WTC11 (cell line): ENCODE data around the gene ERVMER34-1. TPM values are rescaled to one million over a fixed set of nuclear protein-coding genes. Genes with fewer than 3 reads are reported as not detected.

Experiments
- ATAC-seq: fragments of 200-7000 bp; cut with Tn5 transposase; 2 replicates; pipeline ENCODE4 v1.10.0; 2021; ENCODE audit warnings: mild to moderate bottlenecking, moderate library complexity
- CTCF ChIA-PET: fragments of 300-600 bp; sonication (Branson Sonifier 250); formaldehyde crosslinking; loops from one replicate; lab custom pipeline; 2021; ENCODE audit warnings: antibody characterized with exemption; lab: Charles Lee
- POLR2A ChIA-PET: fragments of 350-600 bp; sonication (Branson Sonifier 250); formaldehyde crosslinking; loops from one replicate; lab custom pipeline; 2021; ENCODE audit warnings: antibody characterized with exemption; lab: Charles Lee
- DNase-seq: peaks from one replicate; pipeline ENCODE4 v3.0.0; 2021; ENCODE audit warnings: low spot score
- H3K27ac Mint-ChIP-seq: 2 replicates; pipeline ENCODE4 v1.8.0; 2021; ENCODE audit warnings: mixed read lengths
- H3K27me3 Mint-ChIP-seq: 2 replicates; pipeline ENCODE4 v1.8.0; 2021; ENCODE audit warnings: low read depth, mild to moderate bottlenecking, moderate library complexity, mixed read lengths
- H3K36me3 Mint-ChIP-seq: 2 replicates; pipeline ENCODE4 v1.8.0; 2021; ENCODE audit warnings: mixed read lengths
- H3K4me1 Mint-ChIP-seq: 2 replicates; pipeline ENCODE4 v1.8.0; 2022; ENCODE audit warnings: mixed read lengths
- H3K4me3 Mint-ChIP-seq: 2 replicates; pipeline ENCODE4 v1.8.0; 2021; ENCODE audit warnings: mild to moderate bottlenecking, moderate library complexity, mixed read lengths
- H3K9me3 Mint-ChIP-seq: 2 replicates; pipeline ENCODE4 v1.8.0; 2021; ENCODE audit warnings: mixed read lengths
- ATF1 ChIP-seq: sonication (generic); formaldehyde crosslinking; IDR thresholded peaks from 2 replicates; pipeline ENCODE4 v1.8.1; 2023; ENCODE audit warnings: mild to moderate bottlenecking, moderate library complexity, missing genetic modification reagents
- ATF3 ChIP-seq: sonication (generic); formaldehyde crosslinking; conservative IDR thresholded peaks from 2 replicates; pipeline ENCODE4 v1.8.1; 2022; ENCODE audit warnings: mild to moderate bottlenecking, missing genetic modification reagents
- ELF4 ChIP-seq: sonication (generic); formaldehyde crosslinking; IDR thresholded peaks from 2 replicates; pipeline ENCODE4 v1.8.1; 2022; ENCODE audit warnings: low read depth, mild to moderate bottlenecking, moderate library complexity, missing genetic modification reagents
- GRHL2 ChIP-seq: fragments of 250-450 bp; sonication (Bioruptor Pico); IDR thresholded peaks from 2 replicates; pipeline ENCODE4 v1.8.0; 2022; ENCODE audit warnings: mild to moderate bottlenecking, moderate library complexity; ENCODE audit not compliant: insufficient replicate concordance, severe bottlenecking
- KAT7 ChIP-seq: sonication (generic); formaldehyde crosslinking; IDR thresholded peaks from 2 replicates; pipeline ENCODE4 v1.8.1; 2023; ENCODE audit warnings: missing genetic modification reagents, mild to moderate bottlenecking, borderline replicate concordance
- NFATC4 ChIP-seq: fragments of 250-450 bp; sonication (Bioruptor Pico); IDR thresholded peaks from 2 replicates; pipeline ENCODE4 v1.9.0; 2021; ENCODE audit warnings: mild to moderate bottlenecking
- PREB ChIP-seq: sonication (generic); formaldehyde crosslinking; IDR thresholded peaks from 2 replicates; pipeline ENCODE4 v1.8.1; 2022; ENCODE audit warnings: mild to moderate bottlenecking, missing genetic modification reagents, moderate library complexity, borderline replicate concordance
- ZNF532 ChIP-seq: fragments of 250-450 bp; sonication (Bioruptor Pico); IDR thresholded peaks from 2 replicates; pipeline ENCODE4 v1.9.0; 2021; ENCODE audit warnings: mild to moderate bottlenecking, borderline replicate concordance
- total RNA-seq: library from RNA; stranded (reverse); gene quantifications from 3 replicates; pipeline ENCODE4 v1.2.3, GENCODE V29; 2021
- TF ChIP-seq, protein P1 (sequence below): sonication (generic); formaldehyde crosslinking; IDR thresholded peaks from 2 replicates; pipeline ENCODE4 v1.8.1; 2022; ENCODE audit warnings: low read depth, missing genetic modification reagents, borderline replicate concordance
- TF ChIP-seq, protein P2 (sequence below): sonication (generic); formaldehyde crosslinking; IDR thresholded peaks from 2 replicates; pipeline ENCODE4 v1.8.1; 2022; ENCODE audit warnings: missing genetic modification reagents, borderline replicate concordance
- TF ChIP-seq, protein P3 (sequence below): sonication (generic); formaldehyde crosslinking; IDR thresholded peaks from 2 replicates; pipeline ENCODE4 v1.8.1; 2023; ENCODE audit warnings: mild to moderate bottlenecking, missing genetic modification reagents, borderline replicate concordance

ERVMER34-1 gene
- total RNA-seq, 1 experiment from 2014 or later, result 14.6 TPM

DNA sequence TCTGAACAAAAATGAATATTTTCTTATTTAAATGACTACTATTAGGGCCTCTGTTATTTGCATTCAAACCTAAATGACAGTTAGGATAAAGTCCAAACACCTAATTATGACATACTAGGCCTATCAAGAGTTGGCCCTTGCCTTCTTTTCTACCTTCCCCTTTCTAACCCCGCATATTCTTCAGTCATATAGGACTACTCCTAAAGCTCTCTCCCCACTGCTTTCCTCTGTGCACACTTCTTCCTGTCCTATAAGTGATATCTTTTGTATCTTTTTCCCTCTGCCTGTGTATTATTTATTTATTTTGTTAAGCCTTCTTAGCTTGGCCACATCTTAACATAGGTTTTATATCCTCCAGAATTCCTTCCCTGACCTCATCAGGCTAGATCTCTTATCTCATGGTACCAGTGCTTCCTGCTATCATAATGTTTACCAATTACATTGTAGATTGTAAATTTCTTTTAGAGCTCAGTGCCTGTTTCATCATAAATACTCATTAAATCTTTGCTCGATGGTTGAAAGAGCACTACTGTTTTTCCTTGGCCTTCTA, 22.5 kb downstream of the ERVMER34-1 start (continued):
- TF ChIP-seq ZNF532 (CRISPR knock-in tag) (no peak), NFATC4 (CRISPR knock-in tag) (no peak), GRHL2 (CRISPR knock-in tag) (no peak), ELF4 (CRISPR knock-in tag) (no peak), ATF1 (no peak), ATF3 (CRISPR knock-in tag) (no peak), PREB (no peak), KAT7 (CRISPR knock-in tag) (no peak)
- TF ChIP-seq, protein P1, sequence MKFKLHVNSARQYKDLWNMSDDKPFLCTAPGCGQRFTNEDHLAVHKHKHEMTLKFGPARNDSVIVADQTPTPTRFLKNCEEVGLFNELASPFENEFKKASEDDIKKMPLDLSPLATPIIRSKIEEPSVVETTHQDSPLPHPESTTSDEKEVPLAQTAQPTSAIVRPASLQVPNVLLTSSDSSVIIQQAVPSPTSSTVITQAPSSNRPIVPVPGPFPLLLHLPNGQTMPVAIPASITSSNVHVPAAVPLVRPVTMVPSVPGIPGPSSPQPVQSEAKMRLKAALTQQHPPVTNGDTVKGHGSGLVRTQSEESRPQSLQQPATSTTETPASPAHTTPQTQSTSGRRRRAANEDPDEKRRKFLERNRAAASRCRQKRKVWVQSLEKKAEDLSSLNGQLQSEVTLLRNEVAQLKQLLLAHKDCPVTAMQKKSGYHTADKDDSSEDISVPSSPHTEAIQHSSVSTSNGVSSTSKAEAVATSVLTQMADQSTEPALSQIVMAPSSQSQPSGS (CRISPR knock-in tag), result no peak
- TF ChIP-seq, protein P2, sequence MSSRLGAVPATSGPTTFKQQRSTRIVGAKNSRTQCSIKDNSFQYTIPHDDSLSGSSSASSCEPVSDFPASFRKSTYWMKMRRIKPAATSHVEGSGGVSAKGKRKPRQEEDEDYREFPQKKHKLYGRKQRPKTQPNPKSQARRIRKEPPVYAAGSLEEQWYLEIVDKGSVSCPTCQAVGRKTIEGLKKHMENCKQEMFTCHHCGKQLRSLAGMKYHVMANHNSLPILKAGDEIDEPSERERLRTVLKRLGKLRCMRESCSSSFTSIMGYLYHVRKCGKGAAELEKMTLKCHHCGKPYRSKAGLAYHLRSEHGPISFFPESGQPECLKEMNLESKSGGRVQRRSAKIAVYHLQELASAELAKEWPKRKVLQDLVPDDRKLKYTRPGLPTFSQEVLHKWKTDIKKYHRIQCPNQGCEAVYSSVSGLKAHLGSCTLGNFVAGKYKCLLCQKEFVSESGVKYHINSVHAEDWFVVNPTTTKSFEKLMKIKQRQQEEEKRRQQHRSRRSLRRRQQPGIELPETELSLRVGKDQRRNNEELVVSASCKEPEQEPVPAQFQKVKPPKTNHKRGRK (CRISPR knock-in tag), result no peak

DNA sequence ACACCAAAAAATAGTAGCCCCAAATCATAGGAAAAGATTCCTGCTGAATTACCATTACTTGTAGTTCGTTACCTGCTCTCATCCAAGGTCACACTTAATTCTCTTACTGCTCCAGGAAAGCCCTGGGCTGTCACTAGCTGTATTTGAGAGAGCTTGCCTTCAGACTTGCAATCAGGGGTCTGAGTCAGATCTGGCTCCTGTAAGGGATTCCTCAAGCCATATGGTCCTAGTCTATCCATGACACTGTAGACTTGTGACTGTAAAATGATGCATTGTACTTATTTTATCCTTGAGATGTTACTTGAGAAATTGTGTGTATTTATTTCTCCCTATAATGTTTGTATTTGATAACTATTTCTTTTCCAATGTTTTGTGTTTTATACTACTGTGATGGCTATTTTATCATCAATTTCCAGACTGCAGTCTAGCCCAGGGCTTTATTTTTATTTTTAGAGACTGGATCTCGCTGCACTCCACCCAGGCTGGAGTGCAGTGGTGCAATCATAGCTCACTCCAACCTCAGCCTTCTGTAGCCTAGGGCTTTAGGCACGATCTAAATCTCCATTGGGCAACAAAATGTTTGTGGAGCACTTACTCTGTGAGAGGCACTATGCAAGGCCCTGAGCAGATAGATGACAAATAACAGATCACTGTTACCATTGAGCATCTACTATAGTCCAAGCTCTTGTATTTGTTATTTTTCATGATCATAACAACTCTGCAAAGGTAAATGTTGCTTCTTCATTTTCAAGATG, 24.2 kb downstream of the ERVMER34-1 start:
- POLR2A ChIA-PET, result interaction anchor here (0.5 to 1.1 kb wide), 2 partner anchors 15 to 147 kb away, joined by 3 read pairs; no protein-coding TSS in a partner anchor
- CTCF ChIA-PET, result interaction anchor here (1.2 to 1.5 kb wide), 2 partner anchors 134 to 139 kb away, joined by 3 to 6 read pairs; no protein-coding TSS in a partner anchor
- no peak for DNase-seq
- no peaks in the 10 kb centered on the region for H3K36me3 Mint-ChIP-seq
- H3K9me3 Mint-ChIP-seq, result no peaks in the 10 kb centered on the region
- H3K27me3 Mint-ChIP-seq, result no peaks in the 10 kb centered on the region; the same call in 1 of the 2 replicates
- H3K4me3 Mint-ChIP-seq, result no peak overlapping the region
- peak overlapping the region; percentile 14; the same call in 1 of the 2 replicates for H3K27ac Mint-ChIP-seq
- peaks cover 36% of the 10 kb centered on the region for H3K4me1 Mint-ChIP-seq
- ATAC-seq, result no peak
- TF ChIP-seq PREB, result no peak
- TF ChIP-seq, protein P3, sequence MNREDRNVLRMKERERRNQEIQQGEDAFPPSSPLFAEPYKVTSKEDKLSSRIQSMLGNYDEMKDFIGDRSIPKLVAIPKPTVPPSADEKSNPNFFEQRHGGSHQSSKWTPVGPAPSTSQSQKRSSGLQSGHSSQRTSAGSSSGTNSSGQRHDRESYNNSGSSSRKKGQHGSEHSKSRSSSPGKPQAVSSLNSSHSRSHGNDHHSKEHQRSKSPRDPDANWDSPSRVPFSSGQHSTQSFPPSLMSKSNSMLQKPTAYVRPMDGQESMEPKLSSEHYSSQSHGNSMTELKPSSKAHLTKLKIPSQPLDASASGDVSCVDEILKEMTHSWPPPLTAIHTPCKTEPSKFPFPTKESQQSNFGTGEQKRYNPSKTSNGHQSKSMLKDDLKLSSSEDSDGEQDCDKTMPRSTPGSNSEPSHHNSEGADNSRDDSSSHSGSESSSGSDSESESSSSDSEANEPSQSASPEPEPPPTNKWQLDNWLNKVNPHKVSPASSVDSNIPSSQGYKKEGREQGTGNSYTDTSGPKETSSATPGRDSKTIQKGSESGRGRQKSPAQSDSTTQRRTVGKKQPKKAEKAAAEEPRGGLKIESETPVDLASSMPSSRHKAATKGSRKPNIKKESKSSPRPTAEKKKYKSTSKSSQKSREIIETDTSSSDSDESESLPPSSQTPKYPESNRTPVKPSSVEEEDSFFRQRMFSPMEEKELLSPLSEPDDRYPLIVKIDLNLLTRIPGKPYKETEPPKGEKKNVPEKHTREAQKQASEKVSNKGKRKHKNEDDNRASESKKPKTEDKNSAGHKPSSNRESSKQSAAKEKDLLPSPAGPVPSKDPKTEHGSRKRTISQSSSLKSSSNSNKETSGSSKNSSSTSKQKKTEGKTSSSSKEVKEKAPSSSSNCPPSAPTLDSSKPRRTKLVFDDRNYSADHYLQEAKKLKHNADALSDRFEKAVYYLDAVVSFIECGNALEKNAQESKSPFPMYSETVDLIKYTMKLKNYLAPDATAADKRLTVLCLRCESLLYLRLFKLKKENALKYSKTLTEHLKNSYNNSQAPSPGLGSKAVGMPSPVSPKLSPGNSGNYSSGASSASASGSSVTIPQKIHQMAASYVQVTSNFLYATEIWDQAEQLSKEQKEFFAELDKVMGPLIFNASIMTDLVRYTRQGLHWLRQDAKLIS (CRISPR knock-in tag), result no peak
